H1 (cell line): ENCODE data around the gene PCDHB12. TPM values are rescaled to one million over a fixed set of nuclear protein-coding genes. Genes with fewer than 3 reads are reported as not detected.

Experiments
- CTCF ChIA-PET: fragments of 300-600 bp; sonication (Branson Sonifier 250); formaldehyde crosslinking; loops from one replicate; lab custom pipeline; 2021; ENCODE audit not compliant: partially characterized antibody; lab: Charles Lee
- POLR2A ChIA-PET: fragments of 300-600 bp; sonication (Branson Sonifier 250); formaldehyde crosslinking; loops from one replicate; lab custom pipeline; 2021; ENCODE audit warnings: inconsistent platforms; ENCODE audit not compliant: partially characterized antibody; lab: Charles Lee
- DNase-seq, 2 experiments: peaks; one replicate each; pipeline versions ENCODE4 v3.0.0 to v3.0.0-alpha.2; 2010 to 2022; ENCODE audit warnings: low spot score in 2 of 2, low read depth in 1 of 2, mixed read lengths in 1 of 2
- FAIRE-seq: peaks from 2 replicates; lab custom pipeline; 2011; peaks lifted over from hg19 to GRCh38; lab: Jason Lieb, UNC
- H2AFZ ChIP-seq: 2 replicates; pipeline ENCODE4 v1.8.1; 2012; ENCODE audit warnings: low read length, inconsistent platforms
- H2AK5ac ChIP-seq: 2 replicates; pipeline ENCODE4 v1.6.1; 2013; ENCODE audit warnings: low read depth, low read length
- H2BK120ac ChIP-seq: replicated peaks from 2 replicates; pipeline ENCODE3; 2013; ENCODE audit warnings: low read depth, low read length, inconsistent platforms
- H2BK12ac ChIP-seq: 2 replicates; pipeline ENCODE4 v1.6.1; 2013; ENCODE audit warnings: low read depth, low read length
- H2BK15ac ChIP-seq: 2 replicates; pipeline ENCODE4 v1.6.1; 2013; ENCODE audit warnings: low read length
- H2BK20ac ChIP-seq: 2 replicates; pipeline ENCODE4 v1.6.1; 2013; ENCODE audit warnings: low read length
- H2BK5ac ChIP-seq: 2 replicates; pipeline ENCODE4 v1.6.1; 2013; ENCODE audit warnings: low read depth, low read length
- H3K14ac ChIP-seq: 2 replicates; pipeline ENCODE4 v1.6.1; 2013; ENCODE audit warnings: inconsistent platforms; ENCODE audit not compliant: insufficient read length
- H3K18ac ChIP-seq: 2 replicates; pipeline ENCODE4 v1.6.1; 2013; ENCODE audit warnings: low read length; ENCODE audit errors: extremely low read depth
- H3K23ac ChIP-seq: 2 replicates; pipeline ENCODE4 v1.6.1; 2013; ENCODE audit warnings: inconsistent platforms; ENCODE audit not compliant: insufficient read length
- H3K23me2 ChIP-seq: 2 replicates; pipeline ENCODE4 v1.6.1; 2013; ENCODE audit warnings: low read depth, low read length
- H3K27ac ChIP-seq: 2 replicates; pipeline ENCODE4 v1.6.1; 2011; ENCODE audit warnings: low read depth, low read length, inconsistent platforms
- H3K27me3 ChIP-seq, 4 experiments: replicated peaks in 1 of 4; 1 replicate in 1 of 4; 2 replicates in 3 of 4; pipeline versions ENCODE4 v1.6.1 to v1.8.1; 2011 to 2013; ENCODE audit warnings: low read length in 3 of 4, mild to moderate bottlenecking in 3 of 4, inconsistent platforms in 2 of 4, mixed read lengths in 2 of 4, moderate library complexity in 1 of 4; ENCODE audit not compliant: control insufficient read depth in 3 of 4, insufficient read depth in 3 of 4; ENCODE audit errors: extremely low read depth in 1 of 4
- H3K36me3 ChIP-seq, 4 experiments: 2 replicates each; pipeline versions ENCODE4 v1.6.1 to v1.8.1; 2011 to 2013; ENCODE audit warnings: mild to moderate bottlenecking in 4 of 4, low read length in 3 of 4, moderate library complexity in 2 of 4, control low read depth in 1 of 4, inconsistent platforms in 1 of 4; ENCODE audit not compliant: insufficient read depth in 4 of 4, control insufficient read depth in 2 of 4
- H3K4ac ChIP-seq: replicated peaks from 2 replicates; pipeline ENCODE3; 2013; ENCODE audit warnings: low read length, low read depth, mixed read lengths, inconsistent platforms; ENCODE audit not compliant: insufficient read length
- H3K4me1 ChIP-seq, 4 experiments: replicated peaks in 1 of 4; 1 replicate in 1 of 4; 2 replicates in 3 of 4; pipeline versions ENCODE4 v1.6.1 to v1.8.1; 2011 to 2013; ENCODE audit warnings: low read length in 3 of 4, inconsistent platforms in 2 of 4, mixed read lengths in 1 of 4; ENCODE audit not compliant: insufficient read depth in 4 of 4, control insufficient read depth in 3 of 4
- H3K4me2 ChIP-seq, 2 experiments: 2 replicates each; pipeline versions ENCODE4 v1.6.1 to v1.8.1; 2011 to 2013; ENCODE audit warnings: low read depth in 2 of 2, low read length in 2 of 2, control low read depth in 1 of 2, inconsistent platforms in 1 of 2, mild to moderate bottlenecking in 1 of 2; ENCODE audit not compliant: insufficient read depth in 1 of 2
- H3K4me3 ChIP-seq, 4 experiments: fragments of 200-600, 300-600 bp in 1 of 4; sonication (generic), shearing (Covaris generic), sonication (Bioruptor Twin) in 1 of 4; 2 replicates each; pipeline versions ENCODE4 v1.5.1 to v1.8.1; 2011 to 2016; ENCODE audit warnings: low read length in 4 of 4, low read depth in 3 of 4, control low read depth in 2 of 4, inconsistent platforms in 2 of 4, mild to moderate bottlenecking in 2 of 4, mixed read lengths in 1 of 4, moderate library complexity in 1 of 4; ENCODE audit not compliant: insufficient read depth in 2 of 4; ENCODE audit errors: extremely low read depth in 1 of 4
- H3K56ac ChIP-seq: replicated peaks from 2 replicates; pipeline ENCODE3; 2013; ENCODE audit warnings: low read depth, mild to moderate bottlenecking, mixed read lengths, low read length, inconsistent platforms; ENCODE audit not compliant: insufficient read length
- H3K79me1 ChIP-seq: 2 replicates; pipeline ENCODE4 v1.6.1; 2013; ENCODE audit warnings: low read depth, low read length, control low read depth
- H3K79me2 ChIP-seq, 2 experiments: 2 replicates each; pipeline versions ENCODE4 v1.6.1 to v1.8.1; 2012 to 2013; ENCODE audit warnings: low read length in 2 of 2, mild to moderate bottlenecking in 2 of 2, inconsistent platforms in 1 of 2; ENCODE audit not compliant: insufficient read depth in 2 of 2, control insufficient read depth in 1 of 2
- H3K9ac ChIP-seq, 4 experiments: replicated peaks in 1 of 4; 1 replicate in 1 of 4; 2 replicates in 3 of 4; pipeline versions ENCODE4 v1.6.1 to v1.8.1; 2011 to 2013; ENCODE audit warnings: low read depth in 3 of 4, low read length in 3 of 4, control low read depth in 2 of 4, mild to moderate bottlenecking in 2 of 4, moderate library complexity in 2 of 4, inconsistent platforms in 1 of 4; ENCODE audit errors: extremely low read depth in 1 of 4
- H3K9me3 ChIP-seq, 2 experiments: 2 replicates each; pipeline versions ENCODE4 v1.6.1 to v1.8.1; 2012 to 2013; ENCODE audit warnings: mild to moderate bottlenecking in 2 of 2, moderate library complexity in 2 of 2, control low read depth in 1 of 2, inconsistent platforms in 1 of 2, low read depth in 1 of 2, low read length in 1 of 2, mixed read lengths in 1 of 2; ENCODE audit not compliant: insufficient read depth in 2 of 2
- H4K20me1 ChIP-seq, 2 experiments: replicated peaks in 1 of 2; 2 replicates each; pipeline versions ENCODE3 to v1.8.1; 2011 to 2013; ENCODE audit warnings: inconsistent platforms in 2 of 2, low read length in 2 of 2, mild to moderate bottlenecking in 1 of 2; ENCODE audit not compliant: insufficient read depth in 2 of 2, control insufficient read depth in 1 of 2
- H4K5ac ChIP-seq: 2 replicates; pipeline ENCODE4 v1.6.1; 2013; ENCODE audit warnings: low read length, low read depth, mixed read lengths, inconsistent platforms; ENCODE audit not compliant: insufficient read length
- H4K8ac ChIP-seq: 2 replicates; pipeline ENCODE4 v1.8.0; 2013; ENCODE audit warnings: mild to moderate bottlenecking, moderate library complexity, low read length, inconsistent platforms; ENCODE audit not compliant: insufficient read depth; ENCODE audit errors: extremely low read depth
- H4K91ac ChIP-seq: replicated peaks from 2 replicates; pipeline ENCODE3; 2013; ENCODE audit warnings: low read length, mixed read lengths, inconsistent platforms; ENCODE audit not compliant: insufficient read length
- ASH2L ChIP-seq: fragments of 200-600, 300-600 bp; sonication (generic); IDR thresholded peaks from one replicate; pipeline ENCODE4 v1.7.1; 2017; ENCODE audit warnings: low read length
- CTCF ChIP-seq, 3 experiments: IDR thresholded peaks; 1 replicate in 2 of 3; 2 replicates in 1 of 3; pipeline versions ENCODE4 v1.5.1 to v1.6.1; 2011; ENCODE audit warnings: low read length in 3 of 3, mild to moderate bottlenecking in 3 of 3, inconsistent platforms in 2 of 3, low read depth in 1 of 3, moderate library complexity in 1 of 3; ENCODE audit not compliant: insufficient read depth in 1 of 3; ENCODE audit errors: control extremely low read depth in 1 of 3
- HDAC2 ChIP-seq, 2 experiments: fragments of 300-600 bp in 1 of 2; sonication (generic) in 1 of 2; IDR thresholded peaks; 2 replicates each; pipeline ENCODE4 v1.6.1; 2011 to 2012; ENCODE audit warnings: low read depth in 2 of 2, low read length in 2 of 2, mild to moderate bottlenecking in 2 of 2, moderate library complexity in 2 of 2, borderline replicate concordance in 1 of 2, inconsistent platforms in 1 of 2
- JUN ChIP-seq: IDR thresholded peaks from 2 replicates; pipeline ENCODE4 v1.6.1; 2011; ENCODE audit warnings: low read depth, mild to moderate bottlenecking, improper control_type of control experiment, low read length
- JUND ChIP-seq: IDR thresholded peaks from 2 replicates; pipeline ENCODE4 v1.6.1; 2011; ENCODE audit warnings: mild to moderate bottlenecking, improper control_type of control experiment, low read length
- RAD21 ChIP-seq, 2 experiments: IDR thresholded peaks in 1 of 2; conservative IDR thresholded peaks in 1 of 2; 2 replicates each; pipeline ENCODE4 v1.6.1; 2011; ENCODE audit warnings: low read depth in 2 of 2, low read length in 2 of 2, improper control_type of control experiment in 1 of 2, inconsistent platforms in 1 of 2, mild to moderate bottlenecking in 1 of 2, moderate library complexity in 1 of 2
- WGBS, 2 experiments: shearing (Covaris generic) in 1 of 2; methylation state at CpG; one replicate each; pipeline versions ENCODE4 v1.1.6 to v1.1.7; 2013 to 2015; ENCODE audit warnings: low lambda C conversion rate in 2 of 2, mixed read lengths in 2 of 2, inconsistent platforms in 1 of 2, low coverage in 1 of 2, missing lambda C conversion rate in 1 of 2; ENCODE audit not compliant: insufficient replicate concordance in 2 of 2, insufficient coverage in 1 of 2, insufficient read length in 1 of 2; ENCODE audit errors: extremely low coverage in 1 of 2, missing lambda C conversion rate in 1 of 2; 5-methylcytosine and 5-hydroxymethylcytosine counted together
- polyA plus RNA-seq, 7 experiments: library from polyadenylated mRNA; depleted of rRNA in 3 of 7; stranded (reverse) in 5 of 7; unstranded in 2 of 7; fragments of >200 nt in 5 of 7; fragments of 200-250 nt in 2 of 7; gene quantifications; 1 replicate in 5 of 7; 2 replicates in 1 of 7; 4 replicates in 1 of 7; pipeline versions ENCODE4 v1.2.1 to v1.2.3, GENCODE V29; 2011 to 2013; ENCODE audit warnings: missing spikeins in 2 of 7, mixed read lengths in 2 of 7
- total RNA-seq: library from RNA; stranded (reverse); fragmentation: NEBNext Ultra II Directional; extraction: Animal tissue kit (Norgen Biotek cat#: 25700); gene quantifications from 2 replicates; pipeline ENCODE4 v1.2.1, GENCODE V29; 2021

The PCDHB12 gene
- total and polyA plus RNA-seq, 2 of the 8 experiments (the other 6 are each of a cell fraction or from before 2014, with no cell fraction given) = 1.1 to 2.0 TPM

DNA sequence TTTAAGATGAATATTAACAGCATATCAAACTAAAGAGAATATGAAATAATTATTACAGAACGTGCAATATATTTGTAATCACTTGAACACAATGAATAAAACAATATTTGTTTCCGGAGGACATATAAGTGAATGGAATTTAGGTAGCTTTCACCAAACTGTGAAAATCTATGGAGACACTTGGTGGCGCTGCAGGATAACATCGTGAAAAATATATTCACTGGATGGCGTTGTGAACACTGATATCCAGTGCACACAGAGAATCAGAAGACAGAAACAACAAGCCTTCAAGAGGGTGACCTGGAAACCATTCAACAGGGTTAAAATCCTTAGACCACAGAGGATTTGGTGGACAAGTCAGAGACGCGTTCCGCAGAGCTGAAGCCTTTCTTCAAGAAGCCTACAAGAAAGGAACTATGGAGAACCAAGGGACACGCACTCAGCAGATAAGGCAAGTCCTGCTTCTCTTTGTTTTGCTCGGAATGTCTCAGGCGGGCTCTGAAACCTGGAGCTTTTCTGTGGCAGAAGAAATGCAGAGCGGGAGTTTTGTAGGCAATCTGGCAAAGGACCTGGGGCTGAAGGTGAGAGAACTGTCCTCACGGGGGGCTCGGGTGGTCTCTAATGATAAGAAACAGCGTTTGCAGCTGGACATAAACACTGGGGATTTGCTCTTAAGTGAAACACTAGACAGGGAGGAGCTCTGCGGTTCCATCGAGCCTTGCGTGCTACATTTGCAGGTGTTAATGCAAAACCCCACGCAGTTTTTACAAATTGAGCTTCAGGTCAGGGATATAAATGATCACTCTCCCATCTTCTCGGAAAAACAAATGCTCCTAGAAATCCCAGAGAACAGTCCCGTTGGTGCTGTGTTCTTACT, 8.9 kb upstream of the PCDHB12 start, which contains the start of gene PCDHB11:
PCDHB11 (plus strand) TSS at position 269 of the 877 bp plus-strand sequence; CDS start at position 417, 148 bp downstream.
- H3K23me2 ChIP-seq = no peaks in the 10 kb centered on the region
- ChIA-PET POLR2A (interaction anchor here (1.4 kb wide), 1 partner anchor 10 kb away, joined by 3 read pairs; no protein-coding TSS in a partner anchor), CTCF (interaction anchor here (0.7 to 6.0 kb wide), 64 partner anchors 9 to 392 kb away, joined by 3 to 39 read pairs (median 5); partner anchors contain the start of genes PCDHA4, PCDHB10, PCDHB12 and PCDHB13)

More for the DNA sequence above, 8.9 kb upstream of the PCDHB12 start, which contains the start of gene PCDHB11:
- Histone ChIP-seq H3K4me1 (no peaks in the 10 kb centered on the region), H2AK5ac (no peak within 1 kb of the TSS), H3K9me3 (peaks cover 6 to 11% of the 10 kb centered on the region in 2 experiments; a peak in 2 of 4 replicates), H2BK120ac (no peak within 1 kb of the TSS), H3K79me1 (no peaks in the 10 kb centered on the region), H2AFZ (peak within 1 kb of the TSS; percentile 98), H3K36me3 (no peaks in the 10 kb centered on the region), H3K18ac (no peak within 1 kb of the TSS), H4K20me1 (no peaks in the 10 kb centered on the region), H3K9ac (peak within 1 kb of the TSS in 1 of 4 experiments; percentile 9; a peak in 1 of 7 replicates), H2BK5ac (no peak within 1 kb of the TSS), H3K4me3 (peak within 1 kb of the TSS in 1 of 4 experiments; percentile 25; a peak in 2 of 8 replicates), H2BK15ac (no peak within 1 kb of the TSS), H3K56ac (no peak within 1 kb of the TSS), H3K14ac (no peak within 1 kb of the TSS), H3K4ac (no peak within 1 kb of the TSS), H4K91ac (no peak within 1 kb of the TSS), H2BK20ac (no peak within 1 kb of the TSS), H4K8ac (peak within 1 kb of the TSS; percentile 31; the same call in 1 of the 2 replicates), H4K5ac (no peak within 1 kb of the TSS), H3K23ac (no peak within 1 kb of the TSS), H2BK12ac (no peak within 1 kb of the TSS), H3K79me2 (no peaks in the 10 kb centered on the region), H3K4me2 (peak within 1 kb of the TSS; percentile 25 to 31; a peak in 2 of 4 replicates), H3K27me3 (no peaks in the 10 kb centered on the region), H3K27ac (no peak within 1 kb of the TSS)
- WGBS, 2 experiments = 72% methylated on average over 21 of the region's 21 CpGs; no CpG with 5 or more reads in 1 of the 2 experiments
- FAIRE-seq = peak; percentile 93
- DNase-seq = no peak
- TF ChIP-seq ASH2L (no peak), CTCF (IDR thresholded peaks at IDR 0.05; ENCODE audit: control extremely low read depth in 1 of 3, insufficient read depth in 1 of 3, low read depth in 1 of 3, low read length in 3 of 3) (peak in 2 of 3 experiments; percentile 55 to 66; a peak in 3 of 4 replicates), JUND (no peak), JUN (no peak), HDAC2 (IDR thresholded peaks at IDR 0.05; ENCODE audit: borderline replicate concordance in 1 of 2, low read depth in 2 of 2, low read length in 2 of 2) (no peak), RAD21 (IDR thresholded peaks at IDR 0.05 in 1 of 2, conservative IDR thresholded peaks at IDR 0.05 in 1 of 2; ENCODE audit: low read depth in 2 of 2, low read length in 2 of 2) (peak; percentile 68 to 73)
